ENCODE data around the gene NUMBL.
A peak's percentile ranks its signal among the peaks of the same experiment; 100 is the strongest.

Gene NUMBL

DNA sequence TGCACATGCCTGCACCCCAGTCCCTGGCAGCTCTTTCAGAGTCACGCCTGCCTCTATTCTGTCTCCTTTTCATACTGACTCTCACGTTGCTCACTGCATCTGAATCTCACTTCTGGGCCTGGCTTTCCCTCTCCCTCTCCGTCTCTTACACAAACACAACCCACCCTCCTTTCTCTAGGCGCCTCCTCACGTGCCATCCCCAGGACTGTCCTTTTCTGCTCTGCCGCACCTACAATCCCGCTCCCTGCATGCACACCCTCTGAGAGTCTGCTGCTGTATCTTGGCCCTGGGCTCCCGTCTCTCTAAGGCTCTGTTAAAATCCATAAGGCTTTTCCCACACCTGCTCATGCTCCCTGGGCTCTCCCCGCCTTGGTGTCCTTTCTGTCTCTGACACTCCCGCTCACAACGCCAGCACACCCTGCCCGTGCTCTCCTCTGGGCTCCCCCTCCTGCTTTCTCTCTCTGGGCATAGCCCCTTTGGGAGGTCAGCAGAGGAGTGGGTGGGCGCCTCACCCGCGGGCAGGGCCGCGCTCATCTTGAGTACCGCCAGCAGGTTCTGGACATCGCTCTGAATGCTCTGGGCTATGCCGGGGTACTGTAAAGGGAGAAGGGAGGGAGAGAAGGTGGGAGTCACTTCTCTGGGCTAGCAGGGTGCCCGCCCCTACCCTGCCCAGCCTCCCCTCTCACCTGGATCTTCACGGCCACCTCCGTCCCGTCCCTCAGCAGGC is 12.7 kb upstream of the NUMBL start:
- DNase-seq (ENCODE audit: low spot score in 2 of 2) (no peak), ATAC-seq (no peak)
- Mint-ChIP-seq H3K4me1 (peaks cover 4% of the 10 kb centered on the region), H3K36me3 (peaks cover 44% of the 10 kb centered on the region), H3K4me3 (no peak overlapping the region), H3K27ac (peak overlapping the region; percentile 53), H3K9me3 (no peaks in the 10 kb centered on the region)

DNA sequence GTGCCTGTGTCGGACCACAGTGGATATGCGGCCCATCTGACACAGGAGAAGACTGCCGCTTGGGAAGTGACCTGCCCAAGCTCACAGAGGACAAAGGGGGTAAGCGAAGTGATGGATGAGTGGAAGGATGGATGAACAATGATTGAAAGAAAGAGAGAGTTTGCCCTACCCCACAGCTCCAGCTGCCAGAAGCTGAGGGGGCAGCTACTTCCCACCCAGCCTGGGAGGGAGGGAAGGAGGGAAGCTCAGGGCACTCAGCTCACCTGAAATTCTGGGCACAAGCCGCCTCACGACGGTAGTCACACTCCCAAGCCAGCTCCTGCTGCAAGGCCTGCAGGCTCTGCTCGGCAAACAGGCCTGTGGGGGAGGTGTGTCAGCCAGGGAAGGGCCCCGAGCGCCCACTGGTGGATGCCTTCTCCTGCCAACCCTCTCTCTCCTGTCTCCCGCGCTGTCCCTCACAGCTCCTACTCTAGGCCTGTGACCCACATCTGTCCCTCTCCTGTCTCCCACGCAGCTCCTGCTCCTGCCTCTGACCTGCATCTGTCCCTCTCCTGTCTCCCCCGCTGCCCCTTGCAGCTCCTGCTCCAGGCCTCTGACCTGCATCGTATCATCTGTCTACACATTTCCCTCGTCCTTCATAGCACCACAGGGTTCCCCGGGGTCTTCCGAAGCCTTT is 12.0 kb upstream of the NUMBL start:
- Mint-ChIP-seq H3K27ac (peak overlapping the region; percentile 53), H3K9me3 (no peaks in the 10 kb centered on the region), H3K4me3 (no peak overlapping the region), H3K4me1 (peaks cover 4% of the 10 kb centered on the region), H3K36me3 (peaks cover 37% of the 10 kb centered on the region)
- DNase-seq (ENCODE audit: low spot score in 2 of 2) (no peak), ATAC-seq (no peak)

- no peaks in the 10 kb centered on the region for H3K9me3 Mint-ChIP-seq
Observed at GRCh38 chr19:40701758-40702157, 11.3 kb upstream of the NUMBL start.

GRCh38 chr19:40700083-40700482 is 9.6 kb upstream of the NUMBL start:
- ATAC-seq (no peak), DNase-seq (ENCODE audit: low spot score in 2 of 2) (no peak)
- H3K27ac Mint-ChIP-seq: no peak overlapping the region
- H3K4me3 Mint-ChIP-seq: no peak overlapping the region
- peaks cover 4% of the 10 kb centered on the region for H3K4me1 Mint-ChIP-seq
- peaks cover 32% of the 10 kb centered on the region for H3K36me3 Mint-ChIP-seq
- H3K9me3 Mint-ChIP-seq: no peaks in the 10 kb centered on the region

More at GRCh38 chr19:40701758-40702157, 11.3 kb upstream of the NUMBL start:
- ATAC-seq: no peak
- DNase-seq (ENCODE audit: low spot score in 2 of 2): no peak
- H3K27ac Mint-ChIP-seq: peak overlapping the region; percentile 32
- no peak overlapping the region for H3K4me3 Mint-ChIP-seq
- peaks cover 32% of the 10 kb centered on the region for H3K36me3 Mint-ChIP-seq
- H3K4me1 Mint-ChIP-seq: peaks cover 4% of the 10 kb centered on the region

DNA sequence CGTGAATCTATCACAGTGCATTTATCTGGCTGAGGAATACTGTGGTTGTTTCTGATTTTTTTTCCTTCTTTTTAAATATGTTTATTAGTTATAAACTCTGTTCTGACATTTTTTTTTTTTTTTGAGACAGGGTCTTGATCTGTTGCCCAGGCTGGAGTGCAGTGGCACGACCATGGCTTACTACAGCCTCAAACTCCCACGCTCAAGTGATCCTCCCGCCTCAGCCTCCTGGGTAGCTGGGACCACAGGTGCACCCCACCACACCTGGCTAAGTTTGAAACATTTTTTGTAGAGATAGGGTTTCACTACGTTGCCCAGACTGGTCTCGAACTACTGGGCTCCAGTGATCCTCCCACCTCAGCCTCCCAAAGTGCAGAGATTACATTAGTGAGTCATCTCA is 6.6 kb upstream of the NUMBL start:
- no peak for DNase-seq (ENCODE audit: low spot score in 2 of 2)
- H3K9me3 Mint-ChIP-seq: no peaks in the 10 kb centered on the region
- no peak overlapping the region for H3K4me3 Mint-ChIP-seq
- H3K27ac Mint-ChIP-seq: no peak overlapping the region
- peaks cover 16% of the 10 kb centered on the region for H3K36me3 Mint-ChIP-seq
- no peak for ATAC-seq
- no peaks in the 10 kb centered on the region for H3K4me1 Mint-ChIP-seq

- Mint-ChIP-seq H3K27ac (no peak overlapping the region), H3K36me3 (peaks cover 13% of the 10 kb centered on the region)
- no peak for ATAC-seq
Observed at GRCh38 chr19:40695881-40696280, 5.4 kb upstream of the NUMBL start.

GRCh38 chr19:40693896-40694295 is 3.4 kb upstream of the NUMBL start:
- peaks cover 5% of the 10 kb centered on the region for H3K4me1 Mint-ChIP-seq
- no peak overlapping the region for H3K4me3 Mint-ChIP-seq
- DNase-seq (ENCODE audit: low spot score in 2 of 2) (no peak), ATAC-seq (no peak)
- peak overlapping the region; percentile 29 for H3K27ac Mint-ChIP-seq
- peaks cover 13% of the 10 kb centered on the region for H3K36me3 Mint-ChIP-seq
- H3K9me3 Mint-ChIP-seq: no peaks in the 10 kb centered on the region

More at GRCh38 chr19:40695881-40696280, 5.4 kb upstream of the NUMBL start:
- Mint-ChIP-seq H3K4me3 (no peak overlapping the region), H3K9me3 (no peaks in the 10 kb centered on the region), H3K4me1 (peaks cover 2% of the 10 kb centered on the region)
- DNase-seq (ENCODE audit: low spot score in 2 of 2): no peak

GRCh38 chr19:40693150-40693788 is 2.8 kb upstream of the NUMBL start:
- Mint-ChIP-seq H3K36me3 (peaks cover 13% of the 10 kb centered on the region), H3K4me3 (no peak overlapping the region), H3K9me3 (no peaks in the 10 kb centered on the region), H3K4me1 (peaks cover 5% of the 10 kb centered on the region), H3K27ac (peak overlapping the region; percentile 29)
- DNase-seq (ENCODE audit: low spot score in 2 of 2): no peak
- ATAC-seq: no peak

- Mint-ChIP-seq H3K4me1 (peaks cover 5% of the 10 kb centered on the region), H3K27ac (peak overlapping the region; percentile 29), H3K36me3 (peaks cover 13% of the 10 kb centered on the region), H3K9me3 (no peaks in the 10 kb centered on the region), H3K4me3 (no peak overlapping the region)
- DNase-seq (ENCODE audit: low spot score in 2 of 2) (no peak), ATAC-seq (no peak)
Observed at GRCh38 chr19:40692212-40692551, 1.7 kb upstream of the NUMBL start.

DNA sequence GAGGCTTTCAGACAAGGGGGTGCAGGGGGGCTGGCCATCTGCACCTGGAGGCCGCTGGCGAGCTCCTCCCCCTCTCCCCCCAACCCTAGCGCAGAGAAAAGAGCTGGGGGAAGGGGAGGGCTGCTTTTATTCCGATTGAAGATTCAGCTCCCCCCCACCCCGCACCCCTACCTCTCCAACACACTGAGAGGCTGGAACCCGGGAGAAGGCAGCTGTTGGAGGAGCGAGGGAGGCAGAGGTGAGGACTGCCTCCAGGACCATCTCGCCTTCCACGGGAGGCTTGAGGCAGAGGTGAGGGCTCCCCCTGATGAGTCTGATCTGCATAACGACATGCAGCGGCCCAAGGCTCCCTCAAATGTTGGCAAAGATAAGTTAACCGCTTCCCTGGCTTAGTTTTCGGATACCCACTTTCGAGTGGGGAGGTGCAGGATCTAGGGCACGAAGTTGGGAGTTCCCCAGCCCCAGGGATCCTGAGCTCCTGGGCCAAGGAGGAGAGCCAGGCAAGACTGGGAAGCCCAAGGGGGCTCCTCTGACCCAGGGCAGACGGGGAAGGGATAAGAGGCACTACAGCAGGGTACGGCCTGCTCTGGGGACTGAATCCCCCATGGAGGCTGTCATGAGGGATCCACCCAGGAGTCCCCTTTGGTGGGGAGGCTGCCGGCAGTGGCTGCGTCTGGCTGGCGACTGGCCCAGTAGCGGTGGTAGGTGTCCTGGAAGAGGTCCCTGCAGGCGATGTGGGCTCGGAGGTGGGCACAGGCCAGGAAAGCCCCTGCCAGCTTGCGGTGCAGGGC is 1.2 kb upstream of the NUMBL start:
- peak overlapping the region; percentile 99 for H3K27ac Mint-ChIP-seq
- no peak for ATAC-seq
- no peak overlapping the region for H3K4me3 Mint-ChIP-seq

DNA sequence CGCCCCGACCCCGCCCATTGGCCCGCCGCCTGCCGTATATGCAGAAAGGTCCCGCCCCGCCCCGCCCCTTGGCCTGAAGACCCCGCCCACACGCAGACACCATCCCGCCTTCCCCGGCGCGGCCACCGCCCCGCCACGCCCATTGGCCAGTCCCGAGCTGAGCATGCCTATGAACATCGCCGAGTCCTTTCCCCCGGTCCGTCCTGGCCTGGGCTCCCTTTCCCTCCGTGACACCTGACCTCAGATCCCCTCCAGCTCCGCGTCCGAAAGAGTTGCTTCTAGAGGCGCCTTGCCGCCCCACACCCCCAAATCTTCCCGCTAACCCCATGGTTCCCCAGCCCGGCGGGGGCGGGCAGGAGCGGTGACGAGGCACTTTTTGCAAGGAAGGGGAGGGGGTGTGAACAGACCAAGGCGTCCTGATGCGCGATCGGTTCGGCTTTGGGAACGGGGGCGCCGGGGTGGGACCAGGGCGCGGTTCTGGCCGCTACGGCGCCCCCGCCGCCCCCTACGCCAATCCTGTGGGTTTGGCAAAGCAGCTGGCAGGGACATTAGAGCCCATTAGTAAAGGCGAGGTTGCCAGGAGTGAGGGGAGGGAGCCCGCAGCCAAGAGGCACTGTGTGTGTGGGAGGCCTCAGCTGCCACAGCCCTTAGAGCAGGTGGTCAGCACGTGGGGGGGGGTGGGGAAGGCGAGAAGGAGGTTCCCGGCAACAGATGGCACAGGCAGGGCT is 406 bp upstream of the NUMBL start:
- no peaks in the 10 kb centered on the region for H3K9me3 Mint-ChIP-seq
- no peak overlapping the region for H3K4me3 Mint-ChIP-seq
- ATAC-seq (peak; percentile 84), DNase-seq (ENCODE audit: low spot score in 2 of 2) (peak; percentile 77 to 93)
- peaks cover 8% of the 10 kb centered on the region for H3K36me3 Mint-ChIP-seq
- H3K27ac Mint-ChIP-seq: peak overlapping the region; percentile 99
- peaks cover 6% of the 10 kb centered on the region for H3K4me1 Mint-ChIP-seq

More for the DNA sequence above, 1.2 kb upstream of the NUMBL start:
- DNase-seq (ENCODE audit: low spot score in 2 of 2): no peak
- H3K4me1 Mint-ChIP-seq: peaks cover 5% of the 10 kb centered on the region
- H3K9me3 Mint-ChIP-seq: no peaks in the 10 kb centered on the region
- peaks cover 13% of the 10 kb centered on the region for H3K36me3 Mint-ChIP-seq

DNA sequence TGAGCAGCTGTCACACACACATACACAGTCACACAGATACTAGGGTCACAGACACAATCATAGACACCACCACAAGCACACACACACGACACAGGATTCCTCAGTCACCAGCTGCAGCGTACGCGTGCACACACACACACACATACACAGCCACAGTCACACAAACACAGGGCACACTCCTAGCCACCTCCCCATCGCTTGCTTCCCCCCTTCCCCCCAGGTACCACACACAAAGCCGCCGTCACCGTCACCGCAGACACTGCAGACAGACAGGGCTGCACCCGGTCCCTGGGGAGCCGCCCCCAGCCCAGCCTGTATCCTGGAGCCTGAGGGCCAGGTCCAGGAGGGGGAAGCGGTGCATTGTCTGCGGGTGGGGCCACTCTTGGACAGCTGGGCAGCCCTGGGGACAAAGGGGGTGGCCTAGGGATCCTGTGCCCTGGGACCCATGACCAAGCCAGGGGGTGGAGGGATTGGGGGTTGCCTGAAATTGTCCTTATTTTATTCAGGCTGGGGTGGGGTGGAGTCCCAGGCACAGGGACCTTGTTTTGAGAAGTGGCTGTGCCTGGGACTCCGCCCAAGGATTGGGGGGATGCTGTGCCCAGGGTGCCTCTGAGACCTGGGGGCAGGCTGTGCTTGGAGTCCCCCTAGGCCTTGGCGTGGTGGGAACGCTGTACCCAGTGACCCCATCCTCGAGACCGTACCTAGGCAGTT is 957 bp downstream of the NUMBL start:
- DNase-seq (ENCODE audit: low spot score in 2 of 2) (no peak), ATAC-seq (no peak)
- Mint-ChIP-seq H3K36me3 (peaks cover 6% of the 10 kb centered on the region), H3K27ac (no peak overlapping the region), H3K4me3 (no peak overlapping the region), H3K4me1 (peaks cover 14% of the 10 kb centered on the region), H3K9me3 (no peaks in the 10 kb centered on the region)

GRCh38 chr19:40688987-40689338 is 1.5 kb downstream of the NUMBL start:
- no peak for ATAC-seq
- no peak for DNase-seq (ENCODE audit: low spot score in 2 of 2)
- Mint-ChIP-seq H3K36me3 (peaks cover 6% of the 10 kb centered on the region), H3K4me3 (no peak overlapping the region), H3K9me3 (no peaks in the 10 kb centered on the region), H3K4me1 (peaks cover 14% of the 10 kb centered on the region), H3K27ac (no peak overlapping the region)

DNA sequence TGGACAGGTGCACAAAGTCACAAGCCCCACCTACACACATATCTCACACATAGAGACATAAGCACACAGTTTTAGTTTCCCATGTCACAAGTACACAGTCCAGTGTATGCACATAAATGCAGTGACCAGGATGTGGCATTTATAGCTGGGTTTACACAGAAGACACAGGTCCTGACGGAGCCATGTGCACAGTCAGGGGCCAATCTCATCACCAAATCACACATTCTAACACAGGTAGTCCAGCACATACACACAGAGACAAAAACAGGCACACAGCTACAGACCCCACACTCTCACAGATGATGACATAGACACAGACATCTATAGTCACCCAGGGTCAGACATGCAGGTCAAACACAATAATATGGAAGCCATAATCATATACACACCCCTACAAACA is 2.1 kb downstream of the NUMBL start:
- Mint-ChIP-seq H3K36me3 (peaks cover 6% of the 10 kb centered on the region), H3K4me3 (no peak overlapping the region), H3K9me3 (no peaks in the 10 kb centered on the region), H3K27ac (no peak overlapping the region), H3K4me1 (peaks cover 14% of the 10 kb centered on the region)
- ATAC-seq: no peak
- DNase-seq (ENCODE audit: low spot score in 2 of 2): no peak

Measured in stimulated activated effector memory CD8-positive, alpha-beta T cell treated with anti-CD3 and anti-CD28 coated beads, Interleukin-12 subunit alpha, Interleukin-12 subunit beta, amount 100 ng/mL, for 72 hours (primary cell).